ENCODE results near the gene CDKN1C.
"Not testable (repeated sequence)": the region's sequence is repeated elsewhere in the genome, so short reads cannot be mapped to it uniquely, and the experiment has no call there.

The CDKN1C gene

GRCh38 chr11:2922655-2923054 lies 37.1 kb upstream of the CDKN1C start:
- DNase-seq, result no peak

GRCh38 chr11:2921742-2922493 lies 36.3 kb upstream of the CDKN1C start:
- DNase-seq, result no peak

DNA sequence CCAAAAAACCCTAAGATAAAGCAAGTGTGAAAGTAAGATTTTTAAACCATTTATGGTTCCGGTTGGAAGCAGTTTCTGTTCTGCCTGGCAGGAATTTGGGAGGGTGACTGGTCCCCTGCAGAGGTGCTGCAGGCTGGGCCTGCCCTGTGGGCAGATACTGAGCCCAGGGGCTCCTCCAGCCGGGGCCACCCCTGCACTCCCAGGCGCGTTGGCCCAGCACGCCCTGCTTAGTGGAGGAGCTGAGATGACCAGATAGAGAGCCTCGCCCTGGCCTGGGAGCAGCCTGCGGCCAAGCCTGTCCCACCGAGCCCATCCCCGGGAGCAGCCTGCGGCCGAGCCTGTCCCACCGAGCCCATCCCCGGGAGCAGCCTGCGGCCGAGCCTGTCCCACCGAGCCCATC lies 35.7 kb upstream of the CDKN1C start:
- no peak for DNase-seq

DNA sequence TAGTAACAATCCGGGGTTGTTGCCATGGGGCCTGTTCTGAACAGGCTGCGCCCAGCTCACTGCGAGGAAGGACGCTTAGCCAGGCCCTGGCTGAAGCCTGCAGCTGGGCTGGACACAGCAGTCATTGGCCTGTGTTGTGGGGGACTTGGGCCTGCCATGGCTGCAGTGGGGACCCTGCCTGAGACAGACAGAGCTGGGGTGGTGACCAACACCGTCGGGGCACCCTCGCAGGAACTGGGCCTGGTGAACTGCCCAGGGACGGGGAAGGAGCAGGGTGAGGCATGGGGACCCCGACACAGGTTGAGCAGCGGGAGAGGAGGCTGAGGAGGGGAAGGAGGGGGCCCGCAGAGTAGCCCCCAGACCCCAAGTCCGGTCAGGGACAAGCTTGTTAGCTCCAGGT lies 34.8 kb upstream of the CDKN1C start:
- DNase-seq, result no peak

DNA sequence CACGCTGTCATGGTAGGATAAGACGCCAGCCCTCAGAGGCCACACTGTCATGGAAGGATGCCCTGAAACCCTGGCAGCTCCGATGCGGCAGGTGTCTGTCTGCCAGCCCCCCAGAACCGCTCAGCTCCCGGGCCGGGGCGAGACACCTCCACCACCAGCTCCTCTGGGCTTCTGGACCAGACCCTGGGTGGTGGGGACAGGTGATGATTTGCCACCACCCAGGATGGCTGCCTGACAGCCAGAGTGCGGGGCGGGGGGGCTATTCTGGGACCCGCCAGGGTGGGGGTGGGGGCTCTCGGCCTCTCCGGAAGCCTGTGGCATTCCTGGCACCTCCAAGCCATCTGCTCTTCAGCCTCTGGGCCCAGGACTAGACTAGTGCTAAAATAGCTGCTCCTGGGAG lies 34.3 kb upstream of the CDKN1C start:
- DNase-seq, result no peak

GRCh38 chr11:2919188-2919587 lies 33.6 kb upstream of the CDKN1C start:
- no peak for DNase-seq

GRCh38 chr11:2917842-2918490 lies 32.4 kb upstream of the CDKN1C start:
- no peak for DNase-seq

GRCh38 chr11:2916892-2917645 lies 31.5 kb upstream of the CDKN1C start:
- no peak for DNase-seq

GRCh38 chr11:2916114-2916891 lies 30.7 kb upstream of the CDKN1C start:
- no peak for DNase-seq

GRCh38 chr11:2915473-2915872 lies 29.9 kb upstream of the CDKN1C start:
- no peak for DNase-seq

- DNase-seq, result no peak
Measured at GRCh38 chr11:2914455-2915195, 29.1 kb upstream of the CDKN1C start.

- no peak for DNase-seq
Measured at GRCh38 chr11:2913776-2914175, 28.2 kb upstream of the CDKN1C start.

GRCh38 chr11:2913019-2913431 lies 27.4 kb upstream of the CDKN1C start:
- no peak for DNase-seq

GRCh38 chr11:2912498-2912897 lies 26.9 kb upstream of the CDKN1C start:
- DNase-seq, result no peak

- no peak for DNase-seq
Measured at GRCh38 chr11:2911785-2912391, 26.3 kb upstream of the CDKN1C start.

DNA sequence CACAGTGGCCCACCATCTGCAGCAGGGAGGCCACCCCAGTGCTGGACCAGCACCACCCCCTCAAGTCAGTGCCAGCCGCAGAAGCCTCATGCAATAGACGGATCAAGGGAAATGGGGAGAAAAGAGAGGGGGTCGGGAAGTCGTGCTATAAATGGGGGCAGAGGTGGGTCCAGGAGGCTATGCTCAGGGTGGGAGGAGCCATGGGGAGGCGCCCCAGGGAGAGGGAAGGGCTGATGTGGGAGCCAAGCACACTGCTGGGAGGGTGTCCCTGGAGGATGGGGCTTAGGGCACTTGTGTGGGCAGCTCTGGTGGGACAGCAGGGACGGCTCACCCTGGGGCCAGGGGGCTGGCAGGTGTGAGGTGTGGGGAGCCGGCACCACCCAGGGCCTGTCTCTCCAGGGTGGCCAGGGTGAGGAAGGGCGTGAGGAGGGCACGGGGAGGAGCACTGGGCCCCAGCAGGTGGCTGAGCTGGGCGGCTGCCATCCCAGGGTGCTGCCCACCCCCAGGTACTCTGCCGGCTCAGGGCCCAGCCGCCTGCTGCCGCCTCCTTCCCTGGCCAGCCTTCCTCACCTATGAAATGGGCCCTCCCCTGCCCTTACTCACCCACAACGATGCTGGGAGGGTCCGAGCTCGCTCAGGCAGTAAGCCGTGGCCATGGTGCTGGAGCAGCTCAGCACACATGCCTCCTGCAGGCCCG lies 25.7 kb upstream of the CDKN1C start:
- DNase-seq, result no peak

DNA sequence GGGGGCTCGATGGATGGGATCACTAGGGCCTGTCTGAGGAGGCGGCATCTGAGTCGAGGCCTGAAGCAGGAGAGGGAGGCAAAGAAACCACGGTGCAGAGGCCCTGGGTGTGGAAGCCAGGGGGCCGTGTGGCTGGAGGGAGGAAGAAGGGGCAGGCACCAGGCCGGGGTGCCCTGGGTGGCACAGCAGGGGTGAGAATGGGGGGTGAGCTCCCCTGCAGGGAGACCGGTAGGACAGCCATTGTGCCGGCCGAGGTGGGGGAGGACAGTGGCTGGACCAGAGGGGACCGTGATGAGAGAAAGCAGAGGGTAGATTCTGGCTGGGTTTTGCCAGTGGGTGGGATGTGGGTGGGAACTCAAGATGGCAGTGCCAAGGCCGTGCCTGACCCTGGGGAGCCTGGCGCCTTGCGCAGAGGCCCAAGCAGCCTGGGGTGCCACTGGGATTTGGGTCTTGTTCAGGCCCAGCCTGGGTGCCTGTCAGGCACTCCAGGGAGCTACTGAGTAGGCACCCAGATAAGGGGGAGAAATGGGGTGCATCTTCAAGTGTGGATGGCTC lies 24.9 kb upstream of the CDKN1C start:
- DNase-seq, result no peak

DNA sequence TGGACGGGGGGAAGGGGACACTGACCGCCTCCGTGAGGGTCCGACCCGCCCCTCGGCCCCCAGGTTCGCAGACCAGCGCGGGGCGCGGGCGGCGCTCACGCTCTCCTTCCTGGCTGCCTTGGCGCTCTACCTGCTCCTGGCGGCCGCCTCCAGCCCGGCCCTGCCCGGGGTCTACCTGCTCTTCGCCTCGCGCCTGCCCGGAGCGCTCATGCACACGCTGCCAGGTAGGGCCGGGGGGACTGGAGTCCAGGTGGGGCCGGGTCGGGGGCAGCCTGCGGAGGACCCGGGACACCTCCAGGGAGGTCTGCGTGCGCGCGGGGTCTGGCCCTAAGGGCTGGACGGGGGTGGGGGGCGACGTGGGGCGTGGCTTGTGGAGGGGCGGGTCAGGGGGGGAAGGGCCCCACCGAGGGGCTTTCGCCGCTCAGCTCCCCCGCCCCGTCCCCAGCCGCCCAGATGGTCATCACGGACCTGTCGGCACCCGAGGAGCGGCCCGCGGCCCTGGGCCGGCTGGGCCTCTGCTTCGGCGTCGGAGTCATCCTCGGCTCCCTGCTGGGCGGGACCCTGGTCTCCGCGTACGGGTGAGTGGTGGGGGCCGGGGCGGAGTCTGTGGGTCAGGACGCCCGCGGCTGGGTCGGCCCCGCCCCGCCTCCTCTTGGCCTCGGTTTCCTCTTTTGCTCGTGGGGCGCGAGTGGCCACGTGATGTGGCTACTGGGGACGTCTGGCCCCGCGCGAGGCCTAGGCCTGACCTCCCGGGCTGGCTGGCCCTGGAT lies 23.7 kb upstream of the CDKN1C start:
- DNase-seq, result no peak

GRCh38 chr11:2908130-2908529 lies 22.6 kb upstream of the CDKN1C start:
- DNase-seq, result no peak

DNA sequence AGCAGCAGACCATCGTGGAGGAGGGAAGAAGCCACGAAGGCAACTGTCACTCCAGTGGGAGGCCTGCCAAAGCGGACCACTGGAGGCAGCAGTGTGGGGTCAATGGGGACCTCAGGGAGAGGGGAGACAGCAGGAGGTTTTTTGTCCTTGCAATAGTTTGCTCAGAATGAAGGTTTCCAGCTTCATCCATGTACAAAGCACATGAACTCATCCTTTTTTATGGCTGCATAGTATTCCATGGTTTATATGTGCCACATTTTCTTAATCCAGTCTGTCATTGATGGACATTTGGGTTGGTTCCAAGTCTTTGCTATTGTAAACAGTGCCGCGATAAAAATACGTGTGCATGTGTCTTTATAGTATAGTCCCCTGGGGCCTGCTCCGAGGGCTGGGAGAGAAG lies 19.7 kb upstream of the CDKN1C start:
- DNase-seq, result not testable (repeated sequence)
